NCI-H774 (cell line): Measurements from ENCODE around the gene DKK2.
"Not testable (repeated sequence)": the region's sequence is repeated elsewhere in the genome, so short reads cannot be mapped to it uniquely, and the experiment has no call there.

Source experiments
- DNase-seq: peaks from one replicate; lab custom pipeline; 2025; lab: John Stamatoyannopoulos, UW

Gene DKK2

DNA sequence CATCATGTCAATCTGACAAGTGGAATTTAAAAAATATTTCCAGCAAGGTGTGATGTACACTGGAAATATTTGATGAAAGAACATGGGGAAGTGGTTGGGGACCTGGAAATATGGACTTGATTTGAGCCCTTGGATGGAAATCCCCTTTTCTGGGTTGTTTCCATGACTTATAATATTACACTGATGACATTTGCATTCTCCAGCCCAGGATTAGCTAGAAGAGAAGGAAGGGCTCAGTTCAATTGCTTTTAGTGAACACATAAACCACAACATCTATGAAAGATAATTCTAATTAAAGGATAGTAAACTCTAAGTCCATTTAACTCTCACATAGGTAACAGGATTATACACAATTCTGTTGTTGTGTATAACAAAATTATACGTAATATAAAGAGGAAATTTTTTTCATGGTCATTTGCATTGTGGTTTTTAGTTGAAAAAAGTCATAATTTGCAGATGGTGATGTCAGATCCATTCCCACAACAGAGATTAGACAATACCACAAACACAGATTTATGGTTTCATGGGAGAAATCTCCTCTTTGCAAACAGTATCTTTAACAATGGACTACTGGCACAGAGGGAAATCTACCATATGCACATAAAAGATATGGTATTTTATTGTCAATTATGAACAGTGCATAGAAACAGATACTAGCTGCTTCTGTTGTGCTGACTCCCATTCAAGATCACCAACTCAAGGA is 126.5 kb downstream of the DKK2 start:
- no peak for DNase-seq

DNA sequence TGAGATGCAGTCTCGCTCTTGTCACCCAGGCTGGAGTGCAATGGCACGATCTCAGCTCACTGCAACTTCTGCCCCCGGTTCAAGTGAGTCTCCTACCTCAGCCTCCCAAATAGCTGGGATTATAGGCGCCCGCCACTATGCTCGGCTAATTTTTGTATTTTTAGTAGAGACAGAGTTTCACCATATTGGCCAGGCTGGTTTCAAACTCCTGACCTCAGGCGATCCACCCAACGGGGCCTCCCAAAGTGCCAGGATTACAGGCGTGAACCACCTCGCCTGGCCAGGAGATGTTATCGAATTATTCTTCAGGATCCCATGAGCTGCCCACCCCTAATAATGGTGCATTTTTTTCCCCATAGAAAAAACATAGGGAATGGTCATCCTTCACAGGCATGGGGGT is 128.1 kb downstream of the DKK2 start:
- not testable (repeated sequence) for DNase-seq

DNA sequence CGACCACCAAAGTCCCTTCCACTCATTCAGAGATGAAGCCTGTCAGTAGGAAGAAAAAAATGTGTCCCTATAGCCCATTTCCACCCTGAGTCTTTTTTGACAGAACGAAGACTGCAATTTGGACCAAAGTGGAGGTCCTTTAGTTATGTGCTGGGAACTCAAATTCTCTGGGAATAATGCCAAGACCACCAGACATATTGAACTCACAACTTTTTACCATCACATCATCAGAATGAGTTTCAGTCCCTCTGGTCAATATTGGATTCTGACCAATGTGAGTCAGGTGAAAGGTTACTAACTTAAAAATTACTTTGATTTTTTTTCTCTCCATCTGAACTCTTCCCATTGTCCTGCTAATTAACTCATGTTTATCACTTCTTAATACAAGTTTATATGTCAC is 128.9 kb downstream of the DKK2 start:
- DNase-seq, result no peak

DNA sequence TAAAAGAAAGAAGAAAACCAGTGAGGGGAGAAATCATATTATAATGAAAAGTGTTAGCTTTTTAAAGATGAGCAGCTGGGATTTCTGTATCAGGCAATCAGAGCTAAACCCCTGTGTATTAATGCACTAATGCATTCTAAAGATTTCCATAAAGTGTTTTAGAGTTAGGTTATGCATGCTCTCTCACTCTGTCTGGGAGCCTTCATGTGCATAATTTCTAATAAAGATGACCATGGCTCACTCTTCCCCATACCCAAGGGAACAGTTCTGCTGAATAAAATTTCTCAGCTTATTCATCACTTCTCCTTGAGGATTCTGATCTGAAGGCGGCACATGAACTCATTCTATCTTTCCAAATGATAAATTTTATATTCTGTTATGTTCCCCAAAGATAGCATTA is 129.4 kb downstream of the DKK2 start:
- DNase-seq, result no peak

DNA sequence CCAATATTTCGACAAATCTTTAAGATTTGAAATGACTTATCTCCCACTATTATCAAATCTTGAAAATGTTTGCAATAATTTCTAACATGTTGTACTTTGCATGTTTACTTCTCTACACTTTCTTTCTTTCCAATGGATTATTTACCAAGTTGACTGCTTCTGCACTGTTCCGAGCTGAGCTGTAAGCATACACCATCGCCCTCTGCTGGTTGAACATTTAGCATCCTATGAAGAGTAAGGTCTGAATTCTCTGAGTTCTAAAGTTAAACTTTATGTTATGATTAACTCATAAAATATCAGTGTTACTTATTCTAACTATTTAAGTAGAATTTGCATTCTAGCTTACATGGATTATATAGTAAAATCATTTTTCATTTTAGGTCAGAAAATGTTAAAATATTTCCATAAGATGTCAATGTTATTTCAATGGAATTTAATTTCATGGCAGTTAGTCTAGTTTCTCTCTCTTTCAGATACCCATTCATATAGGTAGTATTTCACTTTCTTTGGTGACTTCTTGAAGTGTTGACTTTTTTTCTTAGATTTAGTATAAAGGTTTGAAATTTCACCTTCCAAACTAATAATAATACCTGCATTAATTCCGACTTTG is 137.4 kb downstream of the DKK2 start:
- DNase-seq, result peak; percentile 6

DNA sequence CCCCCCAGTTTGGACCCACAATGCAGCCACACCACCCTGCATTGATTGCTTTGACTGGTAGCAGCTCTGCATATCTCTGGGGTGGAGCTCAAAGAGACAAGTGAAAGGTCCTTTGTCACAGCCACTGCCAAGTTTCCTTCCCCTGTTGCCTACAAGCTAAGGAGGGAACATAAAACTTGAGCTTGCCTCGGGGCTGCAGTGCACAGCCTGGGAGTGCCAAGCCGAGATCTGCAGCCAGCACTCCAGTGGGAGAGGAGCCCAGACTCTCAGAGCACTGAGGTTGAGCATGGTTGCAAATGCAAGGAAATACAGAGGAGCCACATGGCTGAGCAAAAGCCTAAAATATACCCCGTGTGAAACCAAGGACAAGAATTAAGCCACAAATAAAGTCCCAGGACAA is 142.2 kb downstream of the DKK2 start:
- no peak for DNase-seq

DNA sequence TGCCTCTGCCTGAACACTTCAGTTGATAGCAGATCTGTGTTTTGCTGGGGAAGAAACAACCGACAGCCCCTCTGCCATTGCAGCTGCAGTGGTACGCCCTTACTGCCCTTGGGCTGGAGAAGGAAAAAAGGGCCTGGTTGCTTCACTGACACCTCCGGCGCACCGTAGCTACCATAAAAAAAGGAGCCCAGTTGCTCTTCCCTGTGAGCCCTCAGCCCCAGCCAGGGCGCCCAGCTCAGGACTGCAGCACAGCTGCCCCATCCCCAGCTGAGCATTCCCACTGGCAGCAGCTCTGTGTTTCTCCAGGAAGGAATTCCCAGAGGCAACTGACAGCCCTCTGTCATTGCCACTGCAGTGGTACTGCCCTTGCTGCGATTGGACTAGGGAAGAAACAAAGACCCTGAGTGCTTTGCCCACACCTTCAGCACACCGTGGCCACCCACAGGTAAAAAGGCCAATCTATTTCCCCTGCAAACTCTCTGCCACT is 142.7 kb downstream of the DKK2 start:
- no peak for DNase-seq

DNA sequence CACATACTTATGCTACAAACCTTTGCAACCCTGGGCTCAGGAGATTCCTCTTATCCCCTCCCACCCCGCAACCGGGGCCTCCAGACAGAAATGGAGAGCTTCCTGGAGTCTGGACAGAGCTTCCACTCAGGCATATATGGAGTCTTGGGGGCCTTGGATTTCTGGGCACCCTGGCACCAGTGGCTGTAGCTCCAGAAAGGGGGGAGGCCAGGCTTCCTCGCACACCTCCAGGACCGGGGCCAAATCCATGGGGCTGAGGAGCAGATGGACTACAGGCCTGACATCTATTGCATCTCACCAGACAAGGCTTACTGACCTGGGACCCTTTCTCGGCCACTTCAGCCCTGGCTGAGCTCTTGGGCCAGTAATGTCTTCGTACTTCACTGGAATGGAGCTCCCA is 143.3 kb downstream of the DKK2 start:
- no peak for DNase-seq

DNA sequence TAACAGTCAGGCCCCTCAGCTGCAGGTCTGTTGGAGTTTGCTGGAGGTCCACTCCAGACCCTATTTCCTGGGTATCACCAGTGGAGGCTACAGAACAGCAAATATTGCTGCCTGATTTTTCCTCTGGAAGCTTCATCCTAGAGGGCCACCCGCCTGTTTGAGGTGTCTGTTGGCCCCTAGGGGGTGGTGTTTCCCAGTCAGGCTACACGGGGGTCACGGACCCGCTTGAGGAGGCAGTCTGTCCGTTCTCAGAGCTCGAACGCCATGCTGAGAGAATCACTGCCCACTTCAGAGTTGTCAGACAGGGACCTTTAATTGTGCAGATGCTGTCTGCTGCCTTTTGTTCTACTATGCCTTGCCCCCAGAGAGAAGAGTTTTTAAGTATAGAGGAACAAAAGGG is 160.8 kb downstream of the DKK2 start:
- DNase-seq, result no peak
